Endothelial cell of umbilical vein (primary cell): ENCODE measurements around the gene DGKA. TPM values are rescaled to one million over a fixed set of nuclear protein-coding genes. Genes with fewer than 3 reads are reported as not detected.
A peak's percentile ranks its signal among the peaks of the same experiment; 100 is the strongest.

Experiments used
- BruUV-seq: library from RNA; stranded (reverse); fragments of 400-500 nt; replicated peaks from 2 replicates; lab custom pipeline; 2021; lab: Mats Ljungman, UMichigan
- CTCF ChIA-PET: fragments of 300-600, 350-600 bp; sonication (Branson Sonifier 250); formaldehyde crosslinking; loops from one replicate; lab custom pipeline; 2021; ENCODE audit warnings: antibody characterized with exemption, inconsistent platforms; lab: Charles Lee
- POLR2A ChIA-PET: fragments of 300-600, 350-600 bp; sonication (Branson Sonifier 250); formaldehyde crosslinking; loops from one replicate; lab custom pipeline; 2021; ENCODE audit warnings: antibody characterized with exemption, inconsistent platforms; lab: Charles Lee
- DNase-seq: peaks from one replicate; pipeline ENCODE4 v3.0.0-alpha.2; 2011; ENCODE audit warnings: low read depth, low spot score
- FAIRE-seq: peaks from 2 replicates; lab custom pipeline; 2011; peaks lifted over from hg19 to GRCh38; lab: Jason Lieb, UNC
- H2AFZ ChIP-seq: 2 replicates; pipeline ENCODE4 v1.6.0; 2012; ENCODE audit warnings: low read depth, low read length, control low read depth, inconsistent platforms
- H3K27ac ChIP-seq: 2 replicates; pipeline ENCODE4 v1.5.1; 2011; ENCODE audit warnings: low read depth, mild to moderate bottlenecking, control low read depth, low read length, moderate library complexity; ENCODE audit not compliant: insufficient read depth
- H3K27me3 ChIP-seq, 2 experiments: 2 replicates each; pipeline versions ENCODE4 v1.6.0 to v1.6.1; 2011; ENCODE audit warnings: low read length in 2 of 2, mixed read lengths in 1 of 2; ENCODE audit not compliant: control insufficient read depth in 2 of 2, insufficient read depth in 2 of 2
- H3K36me3 ChIP-seq, 2 experiments: 2 replicates in 1 of 2; 3 replicates in 1 of 2; pipeline ENCODE4 v1.5.1; 2011; ENCODE audit warnings: low read length in 2 of 2, mild to moderate bottlenecking in 1 of 2, moderate library complexity in 1 of 2; ENCODE audit not compliant: control insufficient read depth in 2 of 2, insufficient read depth in 2 of 2; ENCODE audit errors: extremely low read depth in 1 of 2
- H3K4me1 ChIP-seq: 3 replicates; pipeline ENCODE4 v1.5.1; 2011; ENCODE audit warnings: mild to moderate bottlenecking, low read length; ENCODE audit not compliant: control insufficient read depth, insufficient read depth; ENCODE audit errors: extremely low read depth
- H3K4me2 ChIP-seq: 2 replicates; pipeline ENCODE4 v1.6.1; 2011; ENCODE audit warnings: low read length, control low read depth, mixed read lengths; ENCODE audit not compliant: insufficient read depth
- H3K4me3 ChIP-seq, 3 experiments: fragments of 200-600 bp in 1 of 3; sonication (generic), shearing (Covaris generic) in 1 of 3; replicated peaks in 1 of 3; 2 replicates each; pipeline ENCODE4 v1.5.1; 2011 to 2016; ENCODE audit warnings: control low read depth in 3 of 3, low read length in 3 of 3, mild to moderate bottlenecking in 2 of 3, inconsistent platforms in 1 of 3, low read depth in 1 of 3, moderate library complexity in 1 of 3; ENCODE audit not compliant: insufficient read depth in 1 of 3
- H3K79me2 ChIP-seq: 2 replicates; pipeline ENCODE4 v1.6.0; 2012; ENCODE audit warnings: low read length, inconsistent platforms; ENCODE audit not compliant: control insufficient read depth, insufficient read depth
- H3K9ac ChIP-seq: replicated peaks from 2 replicates; pipeline ENCODE3; 2011; ENCODE audit warnings: low read length, control low read depth; ENCODE audit not compliant: insufficient read depth; ENCODE audit errors: extremely low read depth
- H3K9me1 ChIP-seq: replicated peaks from 3 replicates; pipeline ENCODE4 v1.6.0; 2011; ENCODE audit warnings: mild to moderate bottlenecking, low read length; ENCODE audit not compliant: control insufficient read depth, insufficient read depth; ENCODE audit errors: extremely low read depth
- H3K9me3 ChIP-seq: replicated peaks from 2 replicates; pipeline ENCODE4 v1.5.1; 2012; ENCODE audit warnings: low read length, inconsistent platforms; ENCODE audit not compliant: control insufficient read depth, insufficient read depth
- H4K20me1 ChIP-seq: replicated peaks from 2 replicates; pipeline ENCODE3; 2011; ENCODE audit warnings: mild to moderate bottlenecking, low read length; ENCODE audit not compliant: control insufficient read depth, insufficient read depth; ENCODE audit errors: extremely low read depth
- EZH2 ChIP-seq: IDR thresholded peaks from 2 replicates; pipeline ENCODE4 v1.6.1; 2012; ENCODE audit warnings: borderline replicate concordance, low read depth, mild to moderate bottlenecking, moderate library complexity, low read length, inconsistent platforms; ENCODE audit not compliant: severe bottlenecking
- FOS ChIP-seq: IDR thresholded peaks from 2 replicates; pipeline ENCODE4 v1.6.1; 2011; ENCODE audit warnings: mild to moderate bottlenecking, low read length, moderate library complexity, borderline replicate concordance; ENCODE audit not compliant: insufficient read depth
- GATA2 ChIP-seq: IDR thresholded peaks from 2 replicates; pipeline ENCODE4 v1.7.0; 2011; ENCODE audit warnings: low read depth, mild to moderate bottlenecking, moderate library complexity, mixed read lengths, low read length; ENCODE audit not compliant: insufficient read length, insufficient read depth
- JUN ChIP-seq: IDR thresholded peaks from 2 replicates; pipeline ENCODE4 v1.6.1; 2011; ENCODE audit warnings: borderline replicate concordance, low read depth; ENCODE audit not compliant: insufficient read length, insufficient read depth
- MYC ChIP-seq: IDR thresholded peaks from one replicate; pipeline ENCODE4 v1.6.1; 2011; ENCODE audit warnings: mild to moderate bottlenecking, low read depth, low read length
- POLR2A ChIP-seq: IDR thresholded peaks from 2 replicates; pipeline ENCODE4 v1.6.1; 2012; ENCODE audit warnings: low read depth, mild to moderate bottlenecking, control low read depth, low read length
- POLR2AphosphoS5 ChIP-seq: IDR thresholded peaks from 2 replicates; pipeline ENCODE4 v1.6.1; 2012; ENCODE audit warnings: low read depth, mild to moderate bottlenecking, control low read depth, low read length, moderate library complexity; ENCODE audit not compliant: insufficient read depth
- dilution Hi-C: fragments of 300-500 bp; cut with MboI; formaldehyde crosslinking; loops from one replicate; pipeline ENCODE4 v1.15.0; 2019; ENCODE audit warnings: low sequenced_read_pairs; ENCODE audit not compliant: extremely low pct_ligation_motif_present
- intact Hi-C: fragments of 100-400 bp; cut with micrococcal nuclease; formaldehyde crosslinking; loops from one replicate; pipeline ENCODE4 v1.10.0; 2022
- polyA plus RNA-seq, 4 experiments: library from polyadenylated mRNA; depleted of rRNA in 3 of 4; stranded (reverse) in 3 of 4; unstranded in 1 of 4; fragments of >200 nt; gene quantifications; 2 replicates each; pipeline versions ENCODE4 v1.2.1 to v1.2.3, GENCODE V29; 2011 to 2012; ENCODE audit warnings: missing spikeins in 1 of 4
- total RNA-seq: library from RNA; stranded (reverse); gene quantifications from 2 replicates; pipeline ENCODE4 v1.2.3, GENCODE V29; 2021
- TF ChIP-seq, protein P1 (sequence below), 2 donors: IDR thresholded peaks; 1 replicate in 1 of 2; 2 replicates in 1 of 2; pipeline ENCODE4 v1.5.1; 2011; ENCODE audit warnings: low read length in 2 of 2, mild to moderate bottlenecking in 2 of 2, moderate library complexity in 2 of 2, control low read depth in 1 of 2, inconsistent platforms in 1 of 2, low read depth in 1 of 2; ENCODE audit not compliant: insufficient read depth in 1 of 2; ENCODE audit errors: extremely low read depth in 1 of 2
- TF ChIP-seq, protein P2 (sequence below): IDR thresholded peaks from 2 replicates; pipeline ENCODE4 v1.6.1; 2011; ENCODE audit not compliant: insufficient read depth, insufficient read length

DGKA gene
- total and polyA plus RNA-seq, 2 donors (not counting 3 experiments of a cell fraction or from before 2014, with no cell fraction given), result 49.8 to 53.2 TPM

DNA sequence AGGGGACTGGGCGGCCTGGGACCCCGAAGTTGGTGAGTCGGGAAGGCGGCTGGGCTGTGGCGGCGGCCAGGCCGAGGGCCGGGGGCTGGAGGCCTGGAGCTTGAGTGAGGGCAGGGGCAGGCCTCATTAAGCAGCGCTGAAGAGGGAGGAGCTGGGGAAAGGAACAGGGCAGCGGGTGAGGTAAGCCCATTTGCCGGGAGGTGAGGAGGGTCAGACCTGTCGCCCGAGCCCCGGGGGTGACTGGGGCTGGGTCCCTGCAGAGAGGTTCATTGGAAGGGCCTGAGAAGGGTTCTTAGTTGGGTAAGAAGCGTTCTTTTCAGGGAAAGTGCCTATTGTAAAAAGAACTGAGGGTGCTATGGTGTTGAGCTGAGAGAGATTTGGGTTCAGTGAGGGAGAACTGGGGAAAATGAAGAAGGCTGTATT lies 43.4 kb downstream of the DGKA start:
- no peak for FAIRE-seq
- peaks cover 0 to 1% of the 10 kb centered on the region in 2 experiments for H3K36me3 ChIP-seq
- CTCF ChIA-PET, result interaction anchor here (0.7 to 3.0 kb wide), 15 partner anchors 10 to 1485 kb away, joined by 3 to 34 read pairs (median 4); partner anchors contain the start of genes DGKA, DNAJC14, GLI1 and PA2G4
- peaks cover 44% of the 10 kb centered on the region for H3K79me2 ChIP-seq
- no peaks in the 10 kb centered on the region for H4K20me1 ChIP-seq
- DNase-seq, result peak; percentile 47
- H3K27ac ChIP-seq, result peak overlapping the region; percentile 81
- TF ChIP-seq EZH2 (no peak), POLR2AphosphoS5 (no peak), MYC (no peak), GATA2 (no peak), FOS (no peak), JUN (no peak), POLR2A (no peak)
- TF ChIP-seq, protein P1, sequence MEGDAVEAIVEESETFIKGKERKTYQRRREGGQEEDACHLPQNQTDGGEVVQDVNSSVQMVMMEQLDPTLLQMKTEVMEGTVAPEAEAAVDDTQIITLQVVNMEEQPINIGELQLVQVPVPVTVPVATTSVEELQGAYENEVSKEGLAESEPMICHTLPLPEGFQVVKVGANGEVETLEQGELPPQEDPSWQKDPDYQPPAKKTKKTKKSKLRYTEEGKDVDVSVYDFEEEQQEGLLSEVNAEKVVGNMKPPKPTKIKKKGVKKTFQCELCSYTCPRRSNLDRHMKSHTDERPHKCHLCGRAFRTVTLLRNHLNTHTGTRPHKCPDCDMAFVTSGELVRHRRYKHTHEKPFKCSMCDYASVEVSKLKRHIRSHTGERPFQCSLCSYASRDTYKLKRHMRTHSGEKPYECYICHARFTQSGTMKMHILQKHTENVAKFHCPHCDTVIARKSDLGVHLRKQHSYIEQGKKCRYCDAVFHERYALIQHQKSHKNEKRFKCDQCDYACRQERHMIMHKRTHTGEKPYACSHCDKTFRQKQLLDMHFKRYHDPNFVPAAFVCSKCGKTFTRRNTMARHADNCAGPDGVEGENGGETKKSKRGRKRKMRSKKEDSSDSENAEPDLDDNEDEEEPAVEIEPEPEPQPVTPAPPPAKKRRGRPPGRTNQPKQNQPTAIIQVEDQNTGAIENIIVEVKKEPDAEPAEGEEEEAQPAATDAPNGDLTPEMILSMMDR (IDR thresholded peaks at IDR 0.05; ENCODE audit: extremely low read depth in 1 of 2, insufficient read depth in 1 of 2, low read depth in 1 of 2, low read length in 2 of 2), result no peak
- TF ChIP-seq, protein P2, sequence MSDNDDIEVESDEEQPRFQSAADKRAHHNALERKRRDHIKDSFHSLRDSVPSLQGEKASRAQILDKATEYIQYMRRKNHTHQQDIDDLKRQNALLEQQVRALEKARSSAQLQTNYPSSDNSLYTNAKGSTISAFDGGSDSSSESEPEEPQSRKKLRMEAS, result no peak
- peak overlapping the region; percentile 87 to 93 (median 92) for H3K4me3 ChIP-seq
- POLR2A ChIA-PET, result interaction anchor here (1.1 to 1.9 kb wide), 11 partner anchors 9 to 245 kb away, joined by 3 to 18 read pairs (median 4); partner anchors contain the start of genes CD63, DNAJC14, PA2G4 and SUOX
- no peaks in the 10 kb centered on the region for H3K9me1 ChIP-seq
- intact Hi-C loops, result no loop called here
- no peaks in the 10 kb centered on the region for H3K27me3 ChIP-seq
- dilution Hi-C loops, result no loop called here
- H3K4me1 ChIP-seq, result peaks cover 27% of the 10 kb centered on the region
- H2AFZ ChIP-seq, result peak overlapping the region; percentile 67
- BruUV-seq, result no TSS peak
- peak overlapping the region; percentile 94 for H3K4me2 ChIP-seq
- peak overlapping the region; percentile 93 for H3K9ac ChIP-seq
- H3K9me3 ChIP-seq, result no peaks in the 10 kb centered on the region
